ENCODE data around the gene INAFM1. TPM values are rescaled to one million over a fixed set of nuclear protein-coding genes. Genes with fewer than 3 reads are reported as not detected.

Gene INAFM1
- total and polyA plus RNA-seq, 9 of the 15 experiments (the other 6 are each of a cell fraction or from before 2014, with no cell fraction given): 0.71 to 30.9 (median 3.1) TPM

DNA sequence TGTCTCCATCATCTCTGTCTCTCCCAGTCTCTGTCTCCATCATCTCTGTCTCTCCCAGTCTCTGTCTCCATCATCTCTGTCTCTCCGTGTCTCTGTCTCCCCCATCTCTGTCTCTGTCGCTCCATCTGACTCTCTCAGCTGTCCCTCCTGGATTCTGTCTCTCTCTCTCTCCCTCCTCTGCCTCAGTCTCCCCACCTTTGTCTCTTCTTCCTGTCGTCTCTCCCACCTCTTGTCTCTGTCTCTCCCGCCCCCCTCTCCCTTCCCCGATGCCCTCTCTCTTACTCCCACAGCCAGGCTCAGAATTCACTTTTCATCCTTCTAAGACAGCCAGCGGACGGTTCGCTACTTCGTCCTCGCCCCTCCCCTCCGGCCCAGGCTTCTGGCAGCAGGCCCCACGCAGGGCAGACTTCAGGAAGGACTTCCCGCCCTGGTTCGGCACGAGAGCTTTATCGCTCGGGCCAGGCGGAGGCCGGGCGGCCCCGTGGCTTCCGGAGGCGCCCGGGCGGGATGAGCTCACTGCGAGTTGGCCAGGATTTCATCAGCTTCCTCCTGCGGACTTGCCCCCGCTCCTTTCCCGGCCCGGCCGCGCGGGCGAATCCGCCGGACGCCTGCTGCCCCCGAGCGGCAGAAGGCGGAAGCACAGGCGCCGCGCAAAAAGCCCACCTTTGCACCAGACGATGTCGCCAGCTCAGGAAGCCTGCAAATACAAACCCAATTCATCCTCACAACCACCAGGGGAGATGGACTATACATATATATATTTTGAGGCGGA lies 30.7 kb upstream of the INAFM1 start (continued):
- TF ChIP-seq E2F3 (CRISPR knock-in tag; IDR thresholded peaks at IDR 0.05) (peak; percentile 66), ZNF263 (CRISPR knock-in tag; IDR thresholded peaks at IDR 0.05; ENCODE audit: borderline replicate concordance) (peak; percentile 70), SUPT5H (IDR thresholded peaks at IDR 0.05) (peak; percentile 82), NCOA6 (IDR thresholded peaks at IDR 0.05) (no peak), HNRNPLL (IDR thresholded peaks at IDR 0.05; ENCODE audit: low read depth, low read length, poor library complexity, severe bottlenecking) (peak; percentile 38), ZNF175 (CRISPR knock-in tag; IDR thresholded peaks at IDR 0.05; ENCODE audit: low read depth) (peak; percentile 94), MIER1 (IDR thresholded peaks at IDR 0.05; ENCODE audit: low read depth) (peak; percentile 78), MAX (CRISPR knock-in tag; IDR thresholded peaks at IDR 0.05) (peak; percentile 91), E2F6 (IDR thresholded peaks at IDR 0.05; ENCODE audit: borderline replicate concordance in 1 of 2, extremely low read depth in 1 of 2, insufficient read depth in 1 of 2, insufficient read length in 1 of 2, low read depth in 1 of 2, low read length in 1 of 2, poor library complexity in 1 of 2, severe bottlenecking in 1 of 2) (peak; percentile 79 to 82), NR1H2 (CRISPR knock-in tag; IDR thresholded peaks at IDR 0.05) (0 out of 2 replicates have a peak, but pooled peaks have one; percentile 29), NEUROD1 (IDR thresholded peaks at IDR 0.05; ENCODE audit: borderline replicate concordance, low read depth, low read length, partially characterized antibody) (peak; percentile 96), USF1 (CRISPR knock-in tag; IDR thresholded peaks at IDR 0.05) (peak; percentile 46; the same call in 1 of the 2 replicates), CREB3L1 (IDR thresholded peaks at IDR 0.05; ENCODE audit: borderline replicate concordance, low read depth) (peak; percentile 89; the same call in 1 of the 2 replicates), POLR2H (tag; IDR thresholded peaks at IDR 0.05; ENCODE audit: low read depth) (peak; percentile 69; the same call in 1 of the 2 replicates), SMARCB1 (IDR thresholded peaks at IDR 0.05; ENCODE audit: insufficient read length, low read depth) (no peak)
- TF ChIP-seq, protein P1, sequence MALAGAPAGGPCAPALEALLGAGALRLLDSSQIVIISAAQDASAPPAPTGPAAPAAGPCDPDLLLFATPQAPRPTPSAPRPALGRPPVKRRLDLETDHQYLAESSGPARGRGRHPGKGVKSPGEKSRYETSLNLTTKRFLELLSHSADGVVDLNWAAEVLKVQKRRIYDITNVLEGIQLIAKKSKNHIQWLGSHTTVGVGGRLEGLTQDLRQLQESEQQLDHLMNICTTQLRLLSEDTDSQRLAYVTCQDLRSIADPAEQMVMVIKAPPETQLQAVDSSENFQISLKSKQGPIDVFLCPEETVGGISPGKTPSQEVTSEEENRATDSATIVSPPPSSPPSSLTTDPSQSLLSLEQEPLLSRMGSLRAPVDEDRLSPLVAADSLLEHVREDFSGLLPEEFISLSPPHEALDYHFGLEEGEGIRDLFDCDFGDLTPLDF (CRISPR knock-in tag; IDR thresholded peaks at IDR 0.05): peak; percentile 94

Measured in K562 (cell line).